Progenitor cell of endocrine pancreas (in vitro differentiated cells): ENCODE data around the gene PODXL. TPM values are rescaled to one million over a fixed set of nuclear protein-coding genes. Genes with fewer than 3 reads are reported as not detected.
A peak's percentile ranks its signal among the peaks of the same experiment; 100 is the strongest.

ENCODE experiments used
- DNase-seq: peaks from one replicate; pipeline ENCODE4 v3.0.0; 2021; ENCODE audit warnings: low spot score; ENCODE audit not compliant: unreplicated experiment
- H3K27ac Mint-ChIP-seq: 2 replicates; pipeline ENCODE4 v1.8.0; 2021; ENCODE audit warnings: mild to moderate bottlenecking, moderate library complexity, mixed read lengths
- H3K27me3 Mint-ChIP-seq: 2 replicates; pipeline ENCODE4 v1.8.0; 2021; ENCODE audit warnings: mixed read lengths
- H3K36me3 Mint-ChIP-seq: 2 replicates; pipeline ENCODE4 v1.8.0; 2022; ENCODE audit warnings: mixed read lengths; ENCODE audit not compliant: insufficient read depth
- H3K4me1 Mint-ChIP-seq: 2 replicates; pipeline ENCODE4 v1.8.0; 2021; ENCODE audit warnings: low read depth, mixed read lengths
- H3K4me3 Mint-ChIP-seq: 2 replicates; pipeline ENCODE4 v1.8.0; 2021; ENCODE audit warnings: low read depth, mild to moderate bottlenecking, moderate library complexity, mixed read lengths
- H3K9me3 Mint-ChIP-seq: 2 replicates; pipeline ENCODE4 v1.8.0; 2021; ENCODE audit warnings: low read depth, mixed read lengths
- total RNA-seq: library from RNA; stranded (reverse); gene quantifications from 2 replicates; pipeline ENCODE4 v1.2.1, GENCODE V29; 2021
- TF ChIP-seq, protein P1 (sequence below): fragments of 200-600 bp; sonication (generic); IDR thresholded peaks from one replicate; pipeline ENCODE4 v1.5.0; 2021; ENCODE audit warnings: antibody characterized with exemption, mild to moderate bottlenecking; ENCODE audit not compliant: unreplicated experiment

PODXL gene
- total RNA-seq, 1 donor from 2014 or later, result 21.2 TPM

DNA sequence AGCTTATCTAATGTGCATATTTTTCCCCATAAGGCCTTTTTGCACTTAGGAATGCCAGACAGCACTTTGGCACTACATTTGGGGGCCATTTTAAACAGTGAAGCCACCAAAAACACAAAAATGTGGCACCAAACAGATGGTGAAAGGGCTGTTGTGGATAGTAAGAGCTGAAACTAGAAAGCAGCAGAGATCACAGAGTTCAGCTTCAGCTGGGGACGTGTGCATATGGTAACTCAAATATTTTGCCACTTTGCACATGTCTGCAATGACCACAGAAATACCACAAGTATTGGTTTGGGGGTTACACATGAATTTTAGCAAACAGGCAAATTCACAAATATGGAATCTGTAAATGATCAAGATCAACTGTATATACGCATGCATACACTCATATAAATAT lies 72.8 kb downstream of the PODXL start:
- Mint-ChIP-seq H3K27ac (no peak overlapping the region), H3K27me3 (no peaks in the 10 kb centered on the region), H3K4me1 (peaks cover 12% of the 10 kb centered on the region), H3K9me3 (no peaks in the 10 kb centered on the region), H3K36me3 (peaks cover 9% of the 10 kb centered on the region), H3K4me3 (no peak overlapping the region)
- DNase-seq, result no peak
- TF ChIP-seq, protein P1, sequence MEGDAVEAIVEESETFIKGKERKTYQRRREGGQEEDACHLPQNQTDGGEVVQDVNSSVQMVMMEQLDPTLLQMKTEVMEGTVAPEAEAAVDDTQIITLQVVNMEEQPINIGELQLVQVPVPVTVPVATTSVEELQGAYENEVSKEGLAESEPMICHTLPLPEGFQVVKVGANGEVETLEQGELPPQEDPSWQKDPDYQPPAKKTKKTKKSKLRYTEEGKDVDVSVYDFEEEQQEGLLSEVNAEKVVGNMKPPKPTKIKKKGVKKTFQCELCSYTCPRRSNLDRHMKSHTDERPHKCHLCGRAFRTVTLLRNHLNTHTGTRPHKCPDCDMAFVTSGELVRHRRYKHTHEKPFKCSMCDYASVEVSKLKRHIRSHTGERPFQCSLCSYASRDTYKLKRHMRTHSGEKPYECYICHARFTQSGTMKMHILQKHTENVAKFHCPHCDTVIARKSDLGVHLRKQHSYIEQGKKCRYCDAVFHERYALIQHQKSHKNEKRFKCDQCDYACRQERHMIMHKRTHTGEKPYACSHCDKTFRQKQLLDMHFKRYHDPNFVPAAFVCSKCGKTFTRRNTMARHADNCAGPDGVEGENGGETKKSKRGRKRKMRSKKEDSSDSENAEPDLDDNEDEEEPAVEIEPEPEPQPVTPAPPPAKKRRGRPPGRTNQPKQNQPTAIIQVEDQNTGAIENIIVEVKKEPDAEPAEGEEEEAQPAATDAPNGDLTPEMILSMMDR, result no peak

DNA sequence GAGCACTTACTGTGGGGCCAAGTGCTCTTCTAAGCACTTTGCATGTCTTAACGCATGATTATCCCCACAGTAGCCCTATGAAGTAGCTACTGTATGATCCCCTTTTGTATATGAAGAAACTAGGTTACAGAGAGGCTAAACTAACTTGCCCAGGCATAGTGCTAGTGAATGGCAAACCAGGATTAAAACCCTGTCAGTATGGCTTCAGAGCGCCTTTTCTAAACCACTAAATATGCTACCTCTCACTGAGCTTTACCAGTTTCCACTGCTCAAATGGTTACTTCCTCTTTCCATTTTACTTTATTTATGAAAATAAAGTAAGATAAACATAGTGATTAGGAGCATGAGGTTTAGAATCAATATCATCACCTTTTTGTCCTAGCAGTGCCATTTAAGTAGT lies 73.6 kb downstream of the PODXL start:
- no peaks in the 10 kb centered on the region for H3K27me3 Mint-ChIP-seq

DNA sequence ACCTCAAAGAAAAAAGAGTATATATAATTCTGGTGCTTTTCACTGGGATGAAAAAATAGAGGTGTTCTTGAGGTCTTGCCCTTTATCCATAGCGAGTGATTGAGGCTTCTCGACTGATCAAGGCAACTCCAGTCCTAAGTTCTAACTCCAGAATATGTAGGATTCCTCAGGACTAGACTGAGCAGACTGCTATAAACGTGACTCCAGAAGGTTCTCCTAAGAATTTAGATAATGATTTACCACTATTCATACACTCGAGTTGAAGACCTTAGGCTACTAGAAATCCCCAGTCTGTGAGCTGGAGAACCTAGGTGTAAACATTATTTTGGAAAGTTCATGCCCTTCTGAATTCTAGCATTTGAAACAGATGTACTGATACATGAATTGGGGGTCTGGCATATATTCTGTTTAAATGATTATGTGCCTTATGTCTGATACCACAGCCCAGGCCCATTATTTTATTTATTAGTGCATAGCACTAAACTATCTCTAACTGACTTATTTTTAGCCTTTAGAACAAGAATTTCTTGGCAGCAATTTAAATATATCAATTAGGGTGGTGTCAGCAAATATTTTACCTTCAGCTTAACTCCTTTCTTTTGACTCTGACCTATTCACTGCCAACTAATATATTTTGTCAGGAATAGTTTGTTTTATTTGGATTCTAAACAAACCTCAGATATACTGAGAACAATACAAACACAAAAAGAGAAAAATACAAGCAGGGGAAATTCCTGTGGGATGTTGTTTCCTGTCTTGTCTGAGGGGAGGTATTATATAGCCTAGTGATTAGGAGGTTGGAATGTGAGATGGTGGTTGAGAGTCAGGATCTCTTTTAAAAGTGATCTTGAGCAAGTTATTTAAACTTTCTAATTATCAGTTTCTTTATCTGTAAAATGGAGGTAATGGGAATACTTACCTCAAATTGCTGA lies 75.8 kb downstream of the PODXL start:
- TF ChIP-seq, protein P1, result no peak
- H3K36me3 Mint-ChIP-seq, result peaks cover 9% of the 10 kb centered on the region
- H3K27ac Mint-ChIP-seq, result peak overlapping the region; percentile 6
- no peaks in the 10 kb centered on the region for H3K9me3 Mint-ChIP-seq
- no peaks in the 10 kb centered on the region for H3K27me3 Mint-ChIP-seq
- H3K4me3 Mint-ChIP-seq, result no peak overlapping the region
- H3K4me1 Mint-ChIP-seq, result peaks cover 16% of the 10 kb centered on the region
- DNase-seq, result no peak

More for the DNA sequence above, 73.6 kb downstream of the PODXL start:
- peaks cover 9% of the 10 kb centered on the region for H3K36me3 Mint-ChIP-seq
- no peak overlapping the region for H3K4me3 Mint-ChIP-seq
- DNase-seq, result no peak
- peaks cover 13% of the 10 kb centered on the region for H3K4me1 Mint-ChIP-seq
- no peaks in the 10 kb centered on the region for H3K9me3 Mint-ChIP-seq
- no peak overlapping the region for H3K27ac Mint-ChIP-seq
- TF ChIP-seq, protein P1, result no peak

DNA sequence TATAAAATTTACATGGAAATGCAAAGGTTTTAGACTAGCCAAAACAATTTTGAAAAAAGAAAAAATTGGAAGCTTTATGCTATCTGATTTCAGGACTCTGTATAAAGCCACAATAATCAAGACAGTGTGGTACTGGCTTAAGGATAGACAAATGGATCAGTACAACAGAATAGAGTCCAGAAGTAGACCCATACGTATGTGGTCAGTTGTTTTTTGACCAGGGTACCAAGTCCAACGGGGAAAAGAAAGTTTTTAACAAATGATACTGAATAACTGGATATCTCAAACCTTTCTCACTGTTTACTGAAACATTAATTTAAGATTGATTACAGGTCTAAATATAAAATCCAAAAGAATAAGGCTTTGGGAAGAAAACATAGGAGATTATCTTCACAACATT lies 79.7 kb downstream of the PODXL start:
- H3K4me1 Mint-ChIP-seq, result peaks cover 16% of the 10 kb centered on the region
- no peak overlapping the region for H3K27ac Mint-ChIP-seq
- H3K36me3 Mint-ChIP-seq, result peaks cover 24% of the 10 kb centered on the region
- H3K4me3 Mint-ChIP-seq, result no peak overlapping the region
- peaks cover 8% of the 10 kb centered on the region for H3K9me3 Mint-ChIP-seq
- no peak for DNase-seq
- TF ChIP-seq, protein P1, result no peak
- H3K27me3 Mint-ChIP-seq, result no peaks in the 10 kb centered on the region

DNA sequence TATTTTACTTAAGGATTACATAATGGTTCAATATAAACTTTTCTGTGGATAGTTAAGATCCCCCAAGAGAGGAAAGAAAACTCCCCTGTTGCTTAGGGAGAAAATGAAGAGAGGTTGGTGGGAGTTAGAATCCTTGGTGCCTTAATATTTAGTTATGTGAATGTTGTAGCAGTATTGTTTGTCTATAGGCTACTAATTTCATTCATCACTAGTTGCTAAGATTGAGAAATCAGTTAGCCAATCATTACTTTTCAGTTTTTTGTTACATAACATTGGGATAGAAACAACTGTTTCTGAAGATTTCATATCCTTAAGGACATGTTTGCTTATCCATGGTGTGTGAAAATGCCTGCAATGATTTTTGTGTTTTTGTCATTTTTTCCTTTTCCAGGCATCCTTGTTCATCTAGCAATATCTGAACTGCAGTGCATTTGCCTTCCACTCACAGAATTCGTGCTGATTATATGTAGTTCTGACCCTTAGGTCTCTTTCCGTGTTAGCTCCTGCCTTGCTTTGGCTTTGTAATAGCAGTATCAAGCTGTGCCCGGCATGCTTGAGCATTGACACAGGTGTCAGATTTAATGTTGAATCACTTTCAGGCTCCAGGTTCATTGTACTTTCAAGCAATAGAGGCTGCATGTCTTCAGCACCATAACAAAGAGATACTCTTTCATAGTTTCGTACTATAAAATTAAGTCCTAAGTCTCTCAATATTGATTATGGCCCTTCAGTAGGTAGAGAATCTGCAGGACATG lies 85.0 kb downstream of the PODXL start:
- peaks cover 34% of the 10 kb centered on the region for H3K36me3 Mint-ChIP-seq
- no peaks in the 10 kb centered on the region for H3K4me1 Mint-ChIP-seq
- H3K27me3 Mint-ChIP-seq, result no peaks in the 10 kb centered on the region
- H3K4me3 Mint-ChIP-seq, result no peak overlapping the region
- no peak for DNase-seq
- H3K27ac Mint-ChIP-seq, result no peak overlapping the region
- TF ChIP-seq, protein P1, result no peak
- H3K9me3 Mint-ChIP-seq, result peaks cover 8% of the 10 kb centered on the region
